Stimulated activated CD8-positive, alpha-beta memory T cell treated with anti-CD3 and anti-CD28 coated beads, Interleukin-12 subunit alpha, Interleukin-12 subunit beta, amount 100 ng/mL, for 24 hours (primary cell): ENCODE measurements around the gene TP53AIP1.

Source experiments
- DNase-seq: peaks from one replicate; pipeline ENCODE4 v3.0.0-alpha.2; 2020; ENCODE audit errors: extremely low read depth

TP53AIP1 gene

GRCh38 chr11:128943428-128943976 is 831 bp upstream of the TP53AIP1 start:
- no peak for DNase-seq

DNA sequence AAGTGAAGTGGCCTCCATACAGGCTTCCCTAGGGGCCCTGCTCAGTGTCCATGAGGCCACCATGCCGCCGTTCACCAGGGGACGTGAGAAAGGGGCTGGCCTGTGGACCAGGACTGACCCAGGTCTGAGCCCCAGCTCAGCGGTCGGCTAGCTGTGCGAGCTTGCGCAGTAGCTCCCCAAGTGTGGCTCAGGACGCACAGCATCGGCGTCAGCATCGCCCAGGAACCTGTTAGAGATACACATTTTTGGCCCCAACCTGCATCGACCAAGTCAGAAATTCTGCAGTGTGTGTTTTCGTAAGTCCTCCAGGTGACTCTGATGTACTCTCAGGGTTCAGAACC is 429 bp downstream of the TP53AIP1 start:
- DNase-seq: no peak

DNA sequence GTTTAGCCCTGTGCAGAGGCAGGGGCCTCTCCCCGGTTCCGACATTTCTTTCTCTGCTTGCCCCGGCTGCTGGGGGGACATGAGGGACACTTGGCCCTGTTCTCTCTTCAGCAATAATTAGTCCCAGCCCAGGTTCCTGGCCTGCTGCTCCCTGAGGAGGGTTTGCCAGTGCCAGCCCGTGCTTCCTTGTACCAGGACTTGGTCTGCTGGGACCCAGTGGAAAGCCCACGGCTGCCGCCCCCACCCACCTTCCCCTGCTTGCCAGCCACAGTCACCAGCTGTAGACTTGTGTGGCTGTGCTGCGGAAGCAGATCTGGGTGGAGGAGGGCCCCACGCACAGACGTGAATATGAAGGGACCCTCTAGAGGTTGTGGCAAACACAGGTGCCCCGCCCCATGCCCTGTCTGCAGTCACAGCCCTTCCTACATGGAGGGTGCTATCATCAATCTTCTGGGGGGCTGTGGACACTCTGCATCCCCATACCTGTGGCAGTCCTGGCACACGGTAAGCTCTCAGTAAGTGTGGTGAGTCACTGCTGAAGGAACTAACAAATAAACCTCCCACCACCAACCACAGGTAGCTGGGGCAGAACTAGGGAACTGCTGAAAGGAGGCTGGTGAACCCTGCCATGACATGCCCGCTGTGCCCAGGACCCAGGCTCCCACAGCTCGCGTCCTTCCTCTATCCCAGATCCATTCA is 949 bp downstream of the TP53AIP1 start:
- DNase-seq: no peak

DNA sequence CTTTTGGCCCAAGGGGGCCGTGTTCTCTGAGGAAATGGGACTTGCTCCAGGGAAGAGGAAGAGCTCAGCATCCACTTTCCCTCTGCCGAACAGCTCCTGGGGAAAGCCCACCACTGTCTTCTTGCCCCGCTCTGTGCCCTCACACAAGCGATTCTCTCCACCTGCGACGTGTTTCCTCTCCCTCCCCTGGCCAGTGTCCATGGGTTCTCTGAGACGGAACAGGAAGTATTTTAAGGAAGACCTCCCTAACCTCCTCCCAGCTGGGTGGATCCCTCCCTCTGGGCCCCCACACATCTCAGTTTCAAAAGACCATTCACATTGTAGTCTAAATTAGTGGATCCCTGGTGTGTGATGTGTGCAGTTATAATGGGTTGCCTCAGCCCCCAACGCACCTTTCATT is 1.6 kb downstream of the TP53AIP1 start:
- DNase-seq: no peak

GRCh38 chr11:128940603-128941002 is 2.1 kb downstream of the TP53AIP1 start:
- no peak for DNase-seq

GRCh38 chr11:128940156-128940555 is 2.5 kb downstream of the TP53AIP1 start:
- DNase-seq: no peak

GRCh38 chr11:128939591-128939990 is 3.1 kb downstream of the TP53AIP1 start:
- DNase-seq: no peak

GRCh38 chr11:128938156-128938885 is 4.3 kb downstream of the TP53AIP1 start:
- DNase-seq: no peak

GRCh38 chr11:128937480-128937879 is 5.2 kb downstream of the TP53AIP1 start:
- no peak for DNase-seq

- DNase-seq: no peak
These were observed 5.9 kb downstream of the TP53AIP1 start for GRCh38 chr11:128936606-128937251.

DNA sequence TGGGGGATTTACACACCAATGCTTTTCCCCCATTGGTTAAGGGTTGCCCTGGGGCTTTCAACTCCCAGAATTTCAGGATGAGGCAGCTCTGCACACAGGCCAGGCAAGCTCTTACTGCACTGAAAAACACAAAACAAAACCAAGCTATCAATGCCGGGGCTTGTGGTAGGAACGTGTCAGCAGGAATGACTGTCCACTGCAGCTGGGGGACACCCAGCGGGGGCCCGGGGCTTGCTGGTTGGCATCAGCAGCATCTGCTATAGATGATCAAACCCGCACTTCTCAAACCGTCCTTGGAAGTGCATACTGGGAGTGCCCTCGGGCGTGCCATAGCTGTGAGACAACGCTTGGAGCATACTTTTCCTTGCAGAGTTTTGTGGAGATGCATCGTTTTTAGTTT is 7.7 kb downstream of the TP53AIP1 start:
- no peak for DNase-seq

DNA sequence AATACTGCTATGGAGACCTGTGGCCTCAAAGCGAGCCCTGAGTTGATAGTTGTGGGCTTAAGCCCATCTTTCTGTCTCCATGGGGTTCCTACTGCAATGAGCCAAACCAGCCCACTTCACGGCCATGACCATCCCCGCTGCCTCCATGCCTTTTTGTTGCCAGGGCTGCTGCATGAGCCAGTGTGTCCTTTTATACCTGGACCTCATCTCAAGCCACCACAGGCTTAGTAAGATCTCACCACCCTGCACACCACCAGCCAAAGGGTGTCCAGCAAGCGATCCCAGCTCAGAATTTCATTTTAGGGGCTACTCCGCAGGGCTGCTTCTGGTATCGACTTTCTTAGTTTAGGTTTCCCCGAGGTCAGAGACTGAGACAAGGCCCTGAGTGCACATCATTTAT is 8.3 kb downstream of the TP53AIP1 start:
- DNase-seq: no peak

DNA sequence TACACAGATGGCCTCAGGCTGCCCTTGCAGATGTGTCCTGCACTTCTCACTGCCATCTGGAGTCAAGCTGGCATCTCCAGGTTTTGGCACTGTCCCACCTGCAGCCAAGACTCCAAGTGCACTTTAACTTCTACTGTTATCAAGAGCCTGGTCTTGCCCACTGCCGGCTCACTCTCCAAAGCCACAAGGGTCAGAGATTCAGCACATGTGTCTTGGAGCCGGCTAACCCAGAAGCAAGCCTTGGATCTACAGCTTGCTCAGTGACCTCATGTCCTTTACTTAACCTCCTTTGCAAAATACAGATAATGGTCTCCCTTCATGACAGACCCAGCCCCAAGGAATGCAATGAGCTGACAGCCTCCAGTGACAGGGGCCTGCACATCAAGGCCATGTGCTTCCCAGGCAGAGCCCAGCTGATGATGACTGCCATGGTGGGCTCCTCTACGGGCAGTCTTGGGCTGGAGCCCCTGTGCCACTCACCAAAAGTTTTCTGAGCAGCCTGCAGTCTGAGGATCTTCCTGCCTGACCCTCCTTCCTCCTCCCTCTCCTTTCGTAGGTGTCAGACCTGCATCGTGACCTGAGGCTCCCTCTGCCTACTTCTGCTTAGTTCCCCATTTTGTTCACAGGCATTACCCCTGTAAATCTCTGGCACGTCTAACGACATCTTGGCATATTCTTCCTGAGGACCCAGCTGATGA is 9.0 kb downstream of the TP53AIP1 start:
- no peak for DNase-seq

DNA sequence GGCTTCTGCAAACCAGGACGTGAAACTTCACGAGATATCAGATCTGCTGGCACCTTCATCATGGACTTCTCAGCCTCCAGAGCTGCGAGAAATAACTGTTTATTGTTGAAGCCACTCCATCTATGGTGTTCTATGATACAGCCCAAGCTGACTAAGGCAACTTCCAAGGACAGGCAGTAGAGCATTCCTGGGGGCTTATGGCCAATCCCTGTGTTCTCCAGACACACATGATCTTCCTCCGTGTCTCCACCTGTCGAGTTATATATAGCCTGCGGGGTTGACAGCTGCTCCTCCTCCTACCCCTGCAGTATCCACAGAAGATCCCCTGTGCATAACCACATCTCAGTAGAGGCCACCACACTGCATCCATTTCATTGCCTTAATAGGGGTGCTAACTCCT is 11.0 kb downstream of the TP53AIP1 start:
- DNase-seq: no peak

DNA sequence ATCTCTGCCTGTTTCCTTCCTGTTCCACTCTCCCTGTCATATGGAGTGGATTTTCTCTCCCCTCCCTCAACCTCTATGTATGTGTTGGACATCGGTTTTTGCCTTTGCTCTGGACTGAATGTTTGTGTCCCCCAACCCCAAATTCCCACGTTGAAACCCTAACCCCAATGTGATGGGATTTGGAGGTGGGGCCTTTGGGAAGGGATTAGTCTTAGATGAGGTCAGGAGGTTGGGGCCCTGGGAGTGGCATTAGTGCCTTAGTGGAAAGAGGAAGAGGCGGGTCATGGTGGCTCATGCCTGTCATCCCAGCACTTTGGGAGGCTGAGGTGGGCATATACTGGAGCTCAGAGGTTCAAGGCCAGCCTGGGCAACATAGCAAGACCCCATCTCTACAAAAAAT is 11.6 kb downstream of the TP53AIP1 start:
- no peak for DNase-seq

DNA sequence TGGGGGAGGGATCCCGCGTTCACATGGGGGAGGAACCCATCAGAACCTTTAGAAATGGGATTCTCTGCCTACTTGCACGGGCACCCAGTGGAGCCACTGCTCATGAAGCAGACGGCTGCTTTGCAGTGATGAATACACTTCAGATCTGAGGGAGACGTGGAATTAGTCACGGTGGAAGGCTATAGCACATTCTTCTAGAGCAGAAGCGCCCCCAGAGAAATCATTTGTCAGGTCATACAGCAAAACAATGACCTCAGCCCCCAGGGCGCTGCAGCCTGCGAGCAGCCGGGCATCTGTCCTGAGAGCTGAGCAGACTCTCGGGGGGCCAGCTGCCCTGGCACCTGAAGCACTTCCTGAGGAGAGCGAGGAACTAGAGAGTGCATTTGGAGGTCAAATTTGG is 12.7 kb downstream of the TP53AIP1 start:
- no peak for DNase-seq

DNA sequence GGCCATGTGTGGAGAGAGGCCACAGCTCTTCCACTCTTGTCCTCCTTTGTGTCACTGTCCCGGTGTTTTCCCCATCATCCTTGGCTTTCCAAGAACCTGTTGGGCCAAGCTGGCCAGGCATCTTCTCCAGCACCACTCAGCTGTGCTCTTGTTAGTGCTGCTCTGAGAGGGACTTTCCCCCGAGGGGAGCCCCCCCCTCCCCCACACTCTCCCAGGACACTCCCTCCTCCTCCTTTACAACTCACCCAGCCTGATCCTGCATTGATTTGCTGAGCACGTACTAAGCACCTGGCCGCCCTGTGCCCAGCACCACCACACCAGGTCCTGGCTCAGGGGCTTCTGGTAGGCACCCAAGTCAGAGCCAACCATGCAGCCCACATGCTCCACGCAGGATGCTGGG is 13.2 kb downstream of the TP53AIP1 start:
- no peak for DNase-seq

DNA sequence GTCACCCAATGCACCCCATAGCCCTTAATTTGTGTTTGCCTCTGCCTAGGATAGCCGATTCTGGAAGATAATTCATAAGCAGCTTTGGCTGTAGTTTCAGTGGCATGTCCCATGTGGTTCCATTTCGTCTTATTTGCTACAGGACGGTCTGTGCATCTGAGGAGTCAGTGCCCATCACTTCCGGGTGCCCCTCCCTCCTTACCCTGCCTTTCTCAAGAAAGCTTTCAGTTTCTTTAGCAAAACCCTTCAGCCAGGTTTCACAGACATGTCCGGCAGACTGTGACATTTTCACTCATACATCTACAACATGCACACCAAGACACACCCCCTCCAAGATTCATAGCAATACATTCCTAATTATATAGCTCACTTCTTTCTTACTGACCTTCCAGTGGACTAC is 14.3 kb downstream of the TP53AIP1 start:
- no peak for DNase-seq

DNA sequence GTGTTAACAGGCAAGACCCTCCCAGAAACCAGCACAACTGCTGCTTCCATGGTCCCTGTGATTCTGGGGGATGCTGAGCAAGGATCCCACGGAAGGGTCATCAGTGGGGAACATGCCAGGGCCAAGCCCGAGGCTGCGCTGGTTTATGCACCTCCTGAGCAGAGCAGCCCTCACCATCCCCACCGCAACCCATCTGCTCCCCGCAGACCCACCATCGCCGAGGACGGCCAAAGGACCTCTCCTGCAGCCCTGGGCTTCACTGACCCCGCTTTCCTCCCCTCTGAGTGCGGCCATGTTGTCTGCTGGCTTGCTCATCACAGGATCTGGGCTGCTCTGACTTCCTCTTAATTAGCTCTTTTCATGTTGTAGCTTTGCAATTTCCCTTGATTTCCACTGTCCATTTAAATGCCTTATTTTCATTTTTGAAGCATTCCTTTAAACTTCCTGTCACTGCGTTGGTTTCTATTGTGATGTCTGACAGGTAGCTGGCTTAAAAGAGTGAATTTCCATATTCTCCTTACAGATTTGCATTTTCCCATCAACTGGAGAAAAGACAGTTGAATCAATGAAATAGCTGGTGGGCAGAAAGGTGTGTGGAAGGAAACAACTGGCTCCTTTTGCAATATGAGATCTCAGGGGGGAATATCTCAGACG is 14.9 kb downstream of the TP53AIP1 start:
- DNase-seq: no peak

- DNase-seq: no peak
These were observed 15.6 kb downstream of the TP53AIP1 start for GRCh38 chr11:128927108-128927461.

DNA sequence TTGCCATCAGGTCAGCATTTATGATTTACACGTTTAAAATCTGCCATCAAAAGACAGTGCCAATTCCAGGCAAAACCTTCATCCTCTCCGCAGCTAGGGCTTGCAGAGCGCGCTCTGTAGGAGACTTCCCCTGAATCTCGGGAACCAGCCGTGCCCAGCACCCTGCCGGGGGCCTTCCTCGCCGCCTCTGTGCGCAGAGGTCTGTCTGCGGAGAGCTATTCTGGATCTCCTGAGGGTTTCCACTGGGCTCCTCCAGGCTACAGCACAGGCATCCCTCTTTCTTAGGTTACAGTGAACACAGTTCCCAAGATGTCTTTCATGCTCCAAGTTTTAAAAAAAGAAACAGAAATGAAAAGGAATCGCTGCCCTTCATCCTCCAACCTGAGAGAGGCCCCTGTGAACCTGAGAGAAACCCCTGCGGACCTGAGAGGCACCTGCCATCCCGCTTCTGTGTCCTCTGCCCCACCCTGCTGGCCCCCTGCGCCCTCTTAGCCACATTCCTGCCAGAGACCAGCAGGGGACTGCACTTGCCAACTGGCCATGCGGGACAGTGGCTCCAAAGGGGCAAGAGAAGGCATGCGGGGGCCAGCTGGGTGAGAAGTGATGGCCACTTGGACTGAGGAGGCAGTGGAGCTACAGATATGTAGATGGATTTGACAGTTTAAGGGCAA is 16.1 kb downstream of the TP53AIP1 start:
- no peak for DNase-seq
